ENCODE data around the gene ZNF423.

ZNF423 gene

DNA sequence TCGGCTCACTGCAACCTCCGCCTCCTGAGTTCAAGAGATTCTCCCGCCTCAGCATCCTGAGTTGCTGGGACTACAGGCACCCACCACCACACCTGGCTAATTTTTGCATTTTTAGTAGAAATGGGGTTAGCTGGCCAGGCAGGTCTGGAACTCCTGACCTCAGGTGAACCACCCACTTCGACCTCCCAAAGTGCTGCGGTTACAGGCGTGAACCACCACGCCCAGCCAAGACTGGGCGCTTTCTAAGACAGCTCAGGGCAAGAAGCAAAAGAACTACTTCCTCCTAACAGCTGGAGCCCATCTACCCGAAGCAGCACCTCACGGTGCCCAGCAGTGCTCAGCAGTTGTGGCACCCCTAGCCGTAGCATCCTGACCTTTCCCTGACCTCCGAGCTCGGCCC lies 109.4 kb downstream of the ZNF423 start:
- no peak for DNase-seq

DNA sequence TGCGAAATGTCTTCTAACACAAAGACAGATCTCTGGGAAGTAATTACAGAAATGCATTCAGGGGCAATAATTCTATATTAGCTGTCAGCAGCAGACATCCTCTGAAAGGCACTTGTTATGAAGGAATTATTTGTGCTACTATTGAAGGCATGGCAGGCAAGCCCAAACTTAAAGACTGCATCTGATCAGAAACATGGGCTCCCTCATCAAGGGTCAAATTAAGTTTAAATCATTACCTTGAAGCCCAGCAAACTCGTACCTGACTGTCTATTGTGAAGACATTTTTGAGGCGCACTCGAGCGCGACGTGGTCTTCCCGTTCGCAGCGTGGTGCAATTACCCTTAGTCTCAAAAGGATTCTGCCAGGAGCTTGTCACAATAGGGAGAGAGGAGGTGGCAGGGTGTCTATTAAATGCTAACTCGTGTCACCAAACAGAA lies 110.6 kb downstream of the ZNF423 start:
- no peak for DNase-seq

DNA sequence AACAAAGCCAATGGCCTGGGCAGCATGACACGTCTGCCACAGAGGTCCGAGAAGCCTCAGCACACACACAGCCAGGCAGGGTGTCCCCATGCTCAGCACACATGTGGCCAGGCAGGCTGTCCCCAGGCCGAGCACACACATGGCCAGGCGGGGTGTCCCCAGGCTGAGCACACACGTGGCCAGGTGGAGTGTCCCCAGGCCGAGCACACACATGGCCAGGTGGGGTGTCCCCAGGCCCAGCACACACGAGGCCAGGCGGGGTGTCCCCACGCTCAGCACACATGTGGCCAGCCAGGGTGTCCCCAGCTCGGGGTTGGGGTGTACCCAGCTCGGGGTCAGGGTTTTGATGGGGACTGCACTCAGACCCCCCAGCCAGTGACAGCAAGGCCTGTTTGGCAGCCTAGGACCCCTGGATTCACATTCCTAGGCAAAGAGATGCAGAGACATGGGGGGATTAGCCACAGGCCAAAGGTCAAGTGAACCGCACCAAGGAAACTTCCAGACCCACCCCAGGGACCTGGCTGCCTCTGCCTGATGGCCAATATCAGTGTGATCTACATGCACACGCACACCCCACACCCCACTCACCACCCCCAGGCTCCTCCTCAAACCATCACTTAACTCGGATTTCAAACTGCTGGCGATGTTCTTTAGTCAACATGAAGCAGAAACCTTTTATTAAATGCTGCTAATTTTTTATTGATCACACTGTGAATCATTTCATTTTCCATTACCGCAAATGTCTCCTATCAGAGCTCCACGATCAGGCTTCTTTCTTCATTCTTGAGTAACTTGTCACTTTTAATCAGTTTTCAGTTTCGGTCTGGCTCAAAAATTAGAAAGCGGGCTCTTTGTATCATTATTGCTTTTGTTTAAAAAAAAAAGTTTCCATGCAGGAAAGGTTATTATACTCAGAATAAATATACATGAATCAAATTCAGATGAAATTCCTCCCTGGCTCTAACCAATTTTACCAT lies 111.4 kb downstream of the ZNF423 start:
- no peak for DNase-seq

DNA sequence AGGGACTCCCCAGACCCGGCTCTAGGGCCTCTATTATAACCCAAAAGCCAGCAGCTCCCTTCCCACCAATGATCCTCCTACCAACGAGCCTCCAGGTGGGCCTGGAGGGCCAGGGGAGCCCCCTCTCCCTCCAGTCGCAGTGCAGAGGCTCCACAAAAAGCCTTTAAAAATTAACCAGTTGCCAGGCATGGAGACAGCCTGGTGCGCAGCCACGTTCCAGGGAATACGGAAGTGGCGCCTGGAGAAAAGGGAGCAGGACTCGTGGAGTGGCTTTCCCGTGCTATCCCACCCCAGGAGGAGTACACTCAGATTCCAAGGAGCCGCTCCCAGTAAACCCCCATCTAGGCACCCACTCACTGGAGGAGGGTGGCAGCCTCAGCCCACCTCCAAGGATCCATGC lies 112.3 kb downstream of the ZNF423 start:
- DNase-seq: no peak

DNA sequence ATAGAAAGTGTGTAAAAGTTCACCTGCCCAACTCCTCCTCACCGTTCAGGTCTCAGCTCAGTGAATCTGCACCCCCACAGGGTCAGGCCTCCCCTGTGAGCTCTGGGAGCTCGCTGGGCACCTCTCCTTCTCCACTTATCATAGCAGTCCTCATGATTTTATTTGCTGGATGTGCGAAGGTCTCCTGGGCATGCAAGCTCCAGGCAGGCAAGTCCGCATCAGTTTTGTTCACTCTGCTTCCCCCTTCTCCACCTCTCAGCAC lies 112.8 kb downstream of the ZNF423 start:
- no peak for DNase-seq

DNA sequence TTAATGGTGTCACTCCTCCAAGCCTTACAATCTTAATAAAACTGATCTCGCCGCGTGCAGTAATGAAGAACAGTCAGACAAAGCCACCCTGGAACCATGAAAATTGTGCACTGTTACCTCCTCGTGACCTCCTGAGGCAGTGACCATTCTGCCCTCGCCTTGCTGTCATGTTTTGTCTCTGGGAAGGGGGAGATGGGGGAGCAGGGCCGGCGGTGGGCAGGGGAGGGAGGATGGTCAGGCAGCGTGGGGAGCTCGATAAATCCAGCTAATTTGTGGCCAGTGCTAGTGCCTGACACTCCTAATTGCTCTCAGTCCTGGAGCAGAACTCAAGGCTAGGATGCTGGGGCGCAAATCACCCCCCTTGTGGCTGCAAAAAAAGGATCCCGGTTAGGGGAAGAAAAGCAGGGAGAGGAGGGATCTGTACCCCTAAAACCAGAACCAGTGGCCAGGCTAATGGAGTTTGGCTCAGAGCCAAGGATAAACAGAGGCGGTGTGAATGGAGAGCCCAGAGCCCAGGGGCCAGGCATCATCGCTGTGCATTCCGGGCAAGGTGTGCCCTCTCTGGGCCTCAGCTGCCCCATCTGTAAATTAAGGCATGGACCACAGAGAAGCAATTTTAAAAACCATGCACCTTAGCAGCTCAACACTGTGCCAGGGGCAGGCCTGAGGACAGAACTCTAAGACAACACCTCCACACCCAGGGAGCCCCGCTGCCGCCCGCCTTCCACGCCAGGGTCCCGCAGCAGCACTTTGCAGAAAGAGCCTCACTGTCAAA lies 113.3 kb downstream of the ZNF423 start:
- no peak for DNase-seq

DNA sequence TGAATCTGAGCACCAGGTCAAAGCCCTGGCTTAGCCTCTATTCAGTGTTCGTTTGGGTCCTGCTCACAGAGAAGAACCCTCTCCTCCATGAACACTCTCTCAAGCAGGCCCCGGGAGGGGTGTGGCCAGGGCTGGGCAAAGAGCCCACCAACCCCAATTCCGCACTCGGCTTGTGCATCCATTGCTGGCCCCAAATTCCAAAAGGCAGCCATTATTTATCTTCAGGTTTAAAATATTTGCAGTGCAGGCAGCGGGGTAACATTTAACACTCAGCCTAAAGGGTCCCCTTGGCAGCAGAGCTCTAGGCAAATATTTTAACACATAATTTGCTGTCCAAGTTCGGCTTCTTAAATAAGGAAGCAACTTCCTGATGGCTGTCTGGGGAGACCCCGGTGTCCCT lies 115.7 kb downstream of the ZNF423 start:
- DNase-seq: no peak

DNA sequence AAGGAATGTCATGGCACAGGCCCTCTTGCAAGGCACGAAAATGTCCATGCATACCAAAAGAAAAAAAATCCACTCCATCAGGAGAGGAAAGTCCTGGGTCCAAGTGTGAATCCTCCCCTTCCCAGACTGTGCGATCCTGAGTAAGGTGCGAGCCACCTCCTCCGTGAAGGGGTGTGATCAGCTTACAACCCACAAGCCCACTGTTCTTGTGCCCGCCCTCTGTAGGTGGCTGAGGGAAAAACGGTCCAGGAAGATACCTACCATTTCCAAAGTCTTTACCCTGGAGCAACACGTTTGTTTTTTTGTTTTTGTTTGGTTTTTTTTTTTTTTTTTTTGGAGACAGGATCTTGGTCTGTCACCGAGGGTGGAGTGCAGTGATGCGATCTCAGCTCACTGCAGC lies 116.5 kb downstream of the ZNF423 start:
- no peak for DNase-seq

DNA sequence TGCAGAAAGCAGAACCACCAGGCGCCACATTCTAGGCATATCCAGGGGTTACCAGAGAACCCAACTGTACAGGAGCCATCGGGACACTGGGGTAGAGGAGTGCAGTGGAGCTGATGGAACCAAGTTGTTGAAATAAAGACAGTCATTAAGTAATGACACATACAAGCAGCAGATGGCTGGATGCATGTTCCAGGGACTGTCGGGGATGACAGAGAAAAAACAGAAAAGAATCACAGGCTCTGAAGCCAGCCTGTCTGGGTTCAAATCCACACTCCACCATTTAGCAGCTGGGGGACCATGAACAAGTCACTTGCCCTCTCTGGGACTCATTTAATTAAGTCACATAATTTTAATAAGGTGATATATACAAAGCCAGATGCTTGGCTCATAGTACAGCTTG lies 117.1 kb downstream of the ZNF423 start:
- DNase-seq: no peak

DNA sequence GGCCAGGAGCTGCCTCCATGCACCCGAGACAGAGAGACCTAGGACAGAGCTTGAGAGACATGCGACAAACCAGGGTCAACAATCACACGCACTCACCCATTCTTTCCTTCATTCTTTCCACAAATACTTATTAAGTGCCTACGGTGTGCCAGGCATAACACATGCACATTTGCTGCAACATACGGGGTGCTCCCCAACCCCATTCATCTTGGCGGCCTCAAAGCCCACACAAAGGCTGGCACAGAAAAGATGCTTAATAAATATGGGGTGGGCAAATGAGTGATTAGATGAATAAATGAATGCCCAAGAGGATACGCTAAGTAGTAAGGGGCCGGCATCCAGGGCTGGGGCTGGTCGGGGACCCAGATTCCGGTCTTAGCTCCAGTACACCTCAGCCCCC lies 117.9 kb downstream of the ZNF423 start:
- DNase-seq: no peak

DNA sequence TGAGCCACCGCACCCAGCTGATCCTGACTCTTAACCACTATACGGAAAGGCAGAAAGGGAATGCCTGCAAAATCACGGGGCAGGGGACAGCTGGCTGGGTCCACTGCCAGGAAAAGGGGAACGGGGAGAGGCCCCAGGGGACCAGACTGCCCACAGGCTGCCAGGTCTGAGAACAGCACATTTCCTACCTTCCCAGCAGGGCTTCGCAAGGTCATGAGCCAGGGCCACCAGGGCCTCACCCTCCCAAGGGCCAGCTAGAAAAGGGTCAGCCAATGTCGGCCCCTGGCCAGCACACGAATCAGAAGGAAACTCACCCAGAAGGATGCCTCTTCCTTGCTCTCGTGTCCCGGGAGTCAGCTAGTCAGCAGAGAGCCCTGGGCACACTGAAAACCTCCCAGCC lies 118.4 kb downstream of the ZNF423 start:
- DNase-seq: no peak

DNA sequence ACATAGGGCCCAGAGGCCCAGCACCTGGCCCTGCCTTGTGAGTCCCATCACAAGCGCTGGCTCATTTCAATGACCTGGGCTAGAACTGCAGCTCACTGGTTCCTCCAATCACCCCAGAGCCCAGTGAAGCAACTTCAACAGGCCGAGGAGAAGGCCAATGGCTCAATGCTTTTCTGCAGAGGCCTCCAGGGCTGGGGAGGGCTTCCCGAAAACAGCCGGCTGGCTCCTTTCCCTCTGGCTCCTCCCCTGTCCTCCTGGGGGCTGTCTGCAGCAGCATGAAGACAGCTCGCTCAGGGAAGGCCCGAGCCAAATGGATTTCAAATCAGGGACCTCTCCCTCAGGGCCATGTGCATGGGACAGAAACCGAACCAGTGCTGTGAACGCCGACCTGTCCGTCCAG lies 121.6 kb downstream of the ZNF423 start:
- no peak for DNase-seq

DNA sequence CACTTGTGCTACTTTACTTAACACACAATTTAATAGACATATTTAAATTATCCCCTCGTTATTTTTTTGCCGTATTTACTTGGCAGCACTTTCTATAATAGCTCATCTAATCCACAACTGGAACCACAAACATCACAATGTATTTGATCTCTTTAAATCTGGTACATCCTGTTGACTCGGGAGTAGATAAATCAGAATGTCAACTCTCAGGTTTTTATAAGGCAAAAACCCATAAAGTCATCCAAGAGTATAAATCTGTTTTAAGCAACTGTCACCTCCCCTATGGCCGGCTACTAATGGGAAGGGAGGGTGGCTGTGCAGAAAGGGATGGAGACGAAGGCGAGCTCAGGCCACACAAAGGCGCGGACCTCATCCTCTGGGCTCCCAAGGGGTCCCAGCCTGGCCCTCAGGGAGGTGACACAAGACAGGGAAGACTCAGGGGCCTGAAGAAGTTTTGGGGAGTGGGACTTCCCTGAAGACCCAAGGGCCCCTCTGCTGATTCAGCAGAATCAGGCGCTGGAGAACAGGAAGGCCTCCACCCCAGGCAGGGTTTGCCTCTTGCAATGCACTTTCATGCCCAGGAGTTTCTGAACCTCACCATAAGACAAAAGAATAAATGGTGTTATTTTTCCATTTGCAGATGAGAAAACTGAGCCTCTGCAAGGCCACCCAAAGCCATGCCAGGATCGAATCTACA lies 122.5 kb downstream of the ZNF423 start:
- no peak for DNase-seq

DNA sequence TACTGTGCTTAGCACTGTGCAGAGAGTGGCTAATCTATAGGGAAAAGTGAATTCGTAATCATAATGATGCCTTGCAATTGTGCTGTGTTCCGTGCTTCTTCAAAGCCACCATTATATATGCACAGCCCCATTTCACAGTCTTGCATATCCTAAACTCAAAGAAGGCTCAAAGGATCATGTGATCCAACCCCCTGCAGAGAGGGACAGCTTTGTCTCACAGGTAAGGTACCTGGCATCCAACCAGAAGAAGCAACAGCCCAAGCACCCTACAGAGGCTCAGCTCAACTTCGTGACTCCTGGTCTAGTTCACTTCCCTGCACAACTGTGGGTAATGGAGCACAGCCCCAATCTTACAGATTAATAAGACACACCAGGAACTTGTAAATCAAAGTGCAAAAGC lies 124.0 kb downstream of the ZNF423 start:
- no peak for DNase-seq

DNA sequence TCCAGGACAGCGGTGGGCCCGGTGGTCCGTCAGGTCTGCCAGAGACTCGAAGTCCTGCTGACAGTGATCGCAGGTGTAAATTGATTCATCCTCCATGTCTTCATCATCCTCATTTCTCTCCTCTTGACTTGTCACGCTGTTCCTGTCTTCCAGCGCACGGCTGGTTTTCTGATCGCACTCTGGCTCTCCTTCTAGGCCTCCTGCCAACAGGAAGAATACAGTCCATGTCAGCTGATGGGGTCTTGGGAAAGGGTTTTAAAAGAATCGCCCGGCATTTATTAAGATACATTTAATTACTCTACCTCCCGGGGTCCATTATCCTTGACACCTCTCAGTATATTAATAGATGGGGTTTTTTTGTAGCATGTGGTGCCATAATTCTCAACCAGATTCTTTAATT lies 125.1 kb downstream of the ZNF423 start:
- DNase-seq: no peak

DNA sequence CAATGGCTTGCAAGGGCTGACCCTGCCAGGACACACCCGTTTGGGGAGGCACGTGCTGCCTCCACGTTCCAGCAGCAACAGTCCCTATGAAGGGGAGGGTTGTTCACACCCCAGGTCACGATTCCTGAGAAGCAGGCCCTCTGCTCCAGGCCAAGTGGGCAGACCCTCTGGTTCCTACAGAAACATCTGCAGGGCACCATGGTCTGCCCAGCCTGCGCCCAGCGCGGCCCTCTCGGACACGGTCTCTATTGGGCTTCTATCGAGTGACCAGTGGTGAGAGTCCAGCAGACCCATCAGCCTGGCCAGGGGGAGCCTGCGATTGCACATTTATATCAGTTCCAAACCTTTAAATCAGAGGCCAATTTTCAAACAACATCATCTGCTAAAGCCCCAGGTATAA lies 128.3 kb downstream of the ZNF423 start:
- DNase-seq: no peak

DNA sequence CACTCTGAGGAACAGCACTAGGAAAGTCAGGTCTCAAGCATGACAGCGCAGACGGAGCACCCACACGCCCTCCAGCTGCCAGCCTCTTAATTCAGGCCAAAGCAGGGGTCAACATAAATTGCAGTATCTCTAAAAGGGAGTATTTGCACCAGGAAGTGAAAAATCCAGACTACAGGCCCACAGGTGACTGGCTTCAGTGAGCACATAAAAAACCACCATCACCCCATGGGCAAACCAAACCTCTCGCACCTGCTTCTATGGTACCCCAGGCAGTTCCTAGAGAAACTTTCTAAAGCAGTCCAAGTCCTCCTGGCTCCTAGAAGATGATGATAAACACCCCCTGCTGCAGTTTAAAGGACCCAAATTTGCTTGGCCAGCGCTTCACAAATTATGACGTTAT lies 129.8 kb downstream of the ZNF423 start:
- DNase-seq: no peak

DNA sequence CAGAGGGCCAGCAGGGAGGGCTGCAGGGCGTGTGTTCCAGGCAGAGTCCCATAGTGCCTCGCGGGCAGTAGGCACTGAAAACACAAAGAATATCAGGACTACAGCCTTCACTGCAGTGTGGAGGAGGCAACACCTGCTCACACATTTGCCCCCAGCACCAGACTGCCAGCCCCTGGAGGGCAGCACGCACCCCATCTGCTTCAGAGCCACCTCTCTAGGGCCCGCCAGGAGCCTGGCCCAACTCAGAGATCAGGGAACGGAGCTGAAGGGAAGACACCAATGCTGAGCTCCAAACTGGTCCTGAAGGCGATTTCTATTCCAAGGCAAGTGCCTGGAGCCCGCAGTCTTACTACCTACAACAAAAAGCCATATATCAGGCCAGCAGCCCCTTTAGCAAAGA lies 130.3 kb downstream of the ZNF423 start:
- DNase-seq: no peak

DNA sequence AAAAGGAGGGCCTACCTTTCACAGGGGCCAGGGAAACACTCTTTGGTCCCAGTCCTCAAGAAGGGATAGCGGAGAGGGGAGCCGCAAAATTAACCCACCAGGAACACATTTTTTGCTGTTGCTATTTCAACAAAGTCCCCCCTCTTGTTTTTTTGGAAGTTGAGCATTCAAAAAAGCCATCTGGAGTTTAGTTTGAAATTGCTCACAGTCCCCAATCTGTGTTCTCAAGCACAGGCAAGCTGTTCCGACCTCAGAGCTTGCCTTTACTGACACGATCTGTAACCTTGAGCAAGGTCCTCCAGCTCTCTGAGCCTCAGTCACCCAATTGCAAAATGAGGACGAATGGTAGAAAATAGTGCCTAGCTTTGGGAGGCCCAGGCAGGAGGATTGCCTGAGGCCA lies 131.1 kb downstream of the ZNF423 start:
- DNase-seq: no peak

DNA sequence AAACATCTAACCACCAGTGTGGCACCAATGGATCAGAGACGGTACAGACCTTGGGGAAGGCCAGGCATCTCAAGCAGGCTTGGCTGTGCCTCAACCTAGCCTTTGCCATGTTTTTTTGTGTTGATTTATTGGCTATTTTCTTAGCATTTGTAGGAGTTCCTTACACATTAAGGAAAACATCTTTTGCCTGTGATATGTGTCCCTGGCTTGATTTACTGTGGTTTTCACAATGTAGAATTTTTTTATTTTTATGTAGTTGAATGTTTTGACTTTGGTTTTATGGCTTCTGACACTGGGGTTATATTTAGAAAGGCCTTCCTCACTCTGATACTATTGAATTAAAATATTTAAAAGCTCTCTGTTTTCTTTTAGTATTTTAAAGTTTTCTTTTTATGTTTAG lies 132.6 kb downstream of the ZNF423 start:
- no peak for DNase-seq

DNA sequence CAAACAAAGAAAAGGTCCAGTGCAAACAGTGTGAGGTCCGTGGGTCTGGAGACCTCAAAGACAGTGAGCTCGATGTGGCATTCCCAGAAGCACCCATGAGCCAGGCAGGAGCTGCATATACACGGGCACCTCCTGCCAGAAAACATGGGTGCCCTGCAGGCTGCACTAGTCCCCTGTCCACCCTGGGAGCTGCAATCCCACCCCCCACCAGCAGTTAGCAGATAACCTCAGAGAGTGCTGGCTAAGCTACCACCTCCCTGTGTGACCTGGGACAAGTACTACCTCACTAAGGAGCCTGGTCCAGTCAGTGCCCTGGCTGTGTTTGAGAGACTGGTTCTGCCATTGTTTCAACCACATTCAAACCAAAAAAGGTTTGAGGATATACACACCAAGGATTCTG lies 135.7 kb downstream of the ZNF423 start:
- no peak for DNase-seq

DNA sequence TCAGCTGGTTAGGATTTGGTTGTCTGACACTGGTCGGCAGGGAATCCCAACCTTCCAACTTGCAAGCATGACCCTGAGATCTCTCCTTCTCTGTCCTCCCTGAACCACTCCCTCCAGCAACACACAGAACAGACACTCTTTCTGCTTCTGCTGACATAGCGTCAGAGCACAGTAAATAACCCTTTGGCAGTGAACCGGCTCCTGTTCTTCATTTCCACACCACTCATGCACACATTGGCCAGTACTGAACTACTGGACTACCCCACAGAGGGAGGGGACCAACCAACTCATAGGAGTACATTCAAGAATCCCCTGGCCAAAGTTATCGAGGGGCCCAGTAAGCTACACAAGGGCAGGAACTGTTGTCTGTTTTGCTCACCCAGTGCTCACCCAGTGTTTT lies 138.2 kb downstream of the ZNF423 start:
- DNase-seq: no peak

DNA sequence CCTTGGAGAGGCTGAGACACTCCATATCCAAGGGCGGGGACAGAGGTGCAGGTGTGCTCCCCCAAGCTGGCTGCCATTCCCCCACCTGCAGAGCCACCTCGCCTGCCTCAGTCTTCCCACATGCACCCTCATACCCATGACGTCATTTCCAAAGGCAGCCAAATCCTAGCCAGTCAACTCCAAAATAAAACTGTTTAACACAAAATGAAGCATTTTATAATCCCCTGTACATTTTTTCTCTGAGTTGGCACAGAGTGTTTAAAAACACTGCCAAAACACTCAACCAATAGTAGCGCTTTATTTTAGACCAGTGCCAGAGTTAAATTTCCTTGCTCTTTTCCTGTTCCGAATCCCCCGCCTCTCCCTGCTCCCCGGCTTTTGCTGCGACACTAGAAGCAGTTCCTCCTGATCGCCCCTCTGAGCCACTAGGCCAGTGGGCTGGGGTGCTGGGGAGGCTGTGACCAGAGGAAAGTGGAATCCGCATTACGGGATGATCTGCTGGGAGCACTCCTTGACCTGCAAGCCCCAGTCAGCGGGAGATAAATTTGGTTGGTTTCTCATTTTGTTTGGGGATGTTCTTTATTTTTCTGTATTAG lies 139.5 kb downstream of the ZNF423 start:
- no peak for DNase-seq

DNA sequence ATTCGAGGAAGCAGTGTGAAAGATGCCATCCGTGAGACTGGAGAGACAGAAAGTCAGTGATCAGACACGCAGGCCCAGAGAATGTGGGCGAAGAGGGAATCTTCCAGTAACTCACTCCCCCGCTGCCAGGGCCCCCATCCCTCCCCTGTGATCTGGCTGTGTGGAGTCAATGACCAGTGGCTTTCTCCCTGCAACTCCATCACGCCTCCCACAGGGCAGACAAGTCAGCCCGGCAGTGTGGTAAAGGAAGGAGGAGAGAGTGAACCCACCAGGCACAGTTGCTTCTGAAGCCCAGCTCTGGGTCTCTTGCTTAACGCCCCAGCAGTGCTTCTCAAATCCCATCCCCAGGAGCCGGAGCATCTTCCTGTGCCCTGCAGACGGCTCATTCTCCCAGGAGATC lies 142.1 kb downstream of the ZNF423 start:
- DNase-seq: no peak
